Brain microvascular endothelial cell (primary cell): ENCODE data around the gene MYLIP.

ENCODE experiments used
- DNase-seq: peaks from one replicate; pipeline ENCODE4 v3.0.0-alpha.2; 2020
- H3K27ac ChIP-seq: fragments of 250-450 bp; sonication (Bioruptor Pico); 2 replicates; pipeline ENCODE4 v1.5.1; 2020; ENCODE audit warnings: mild to moderate bottlenecking, moderate library complexity
- H3K27me3 ChIP-seq: fragments of 250-450 bp; sonication (Bioruptor Pico); replicated peaks from 2 replicates; pipeline ENCODE4 v1.5.1; 2020; ENCODE audit warnings: mild to moderate bottlenecking
- H3K36me3 ChIP-seq: fragments of 250-450 bp; sonication (Bioruptor Pico); replicated peaks from 2 replicates; pipeline ENCODE4 v1.5.1; 2020; ENCODE audit warnings: mild to moderate bottlenecking
- H3K4me3 ChIP-seq: 2 replicates; pipeline ENCODE4 v1.5.1; 2011; ENCODE audit warnings: low read depth, mild to moderate bottlenecking, control low read depth, low read length, moderate library complexity
- in situ Hi-C: cut with HindIII; loops from 2 replicates; pipeline ENCODE4 v1.10.0; 2017; ENCODE audit warnings: low sequenced_read_pairs, low pct_ligation_motif_present
- TF ChIP-seq, protein P1 (sequence below): IDR thresholded peaks from 2 replicates; pipeline ENCODE4 v1.5.1; 2011; ENCODE audit warnings: low read depth, mild to moderate bottlenecking, moderate library complexity, low read length, control low read depth, inconsistent platforms; ENCODE audit errors: missing control alignments

Gene MYLIP

DNA sequence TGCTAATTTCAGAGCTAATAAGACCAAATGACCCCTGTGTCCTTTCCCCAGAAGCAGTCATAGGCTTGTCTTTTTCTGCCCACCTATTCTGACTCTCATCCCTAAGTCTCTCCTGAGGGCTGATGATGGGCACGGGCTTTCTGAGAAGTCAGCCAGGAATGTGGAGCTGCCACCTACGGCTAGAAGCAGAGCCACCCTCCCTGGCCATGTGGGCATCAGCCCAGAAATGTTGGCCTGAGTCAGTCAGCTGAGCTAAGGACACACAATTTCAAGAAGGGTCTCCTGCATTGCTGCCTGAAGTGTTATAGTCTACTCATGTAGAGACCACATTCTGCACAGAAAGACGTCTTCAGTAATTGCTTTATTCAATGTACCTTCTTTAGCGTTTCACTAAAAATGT lies 17.1 kb downstream of the MYLIP start:
- H3K27me3 ChIP-seq: no peaks in the 10 kb centered on the region
- no peak overlapping the region for H3K4me3 ChIP-seq
- no peak for DNase-seq
- H3K36me3 ChIP-seq: peaks cover 23% of the 10 kb centered on the region
- H3K27ac ChIP-seq: no peak overlapping the region
- in situ Hi-C loops: no loop called here
- TF ChIP-seq, protein P1, sequence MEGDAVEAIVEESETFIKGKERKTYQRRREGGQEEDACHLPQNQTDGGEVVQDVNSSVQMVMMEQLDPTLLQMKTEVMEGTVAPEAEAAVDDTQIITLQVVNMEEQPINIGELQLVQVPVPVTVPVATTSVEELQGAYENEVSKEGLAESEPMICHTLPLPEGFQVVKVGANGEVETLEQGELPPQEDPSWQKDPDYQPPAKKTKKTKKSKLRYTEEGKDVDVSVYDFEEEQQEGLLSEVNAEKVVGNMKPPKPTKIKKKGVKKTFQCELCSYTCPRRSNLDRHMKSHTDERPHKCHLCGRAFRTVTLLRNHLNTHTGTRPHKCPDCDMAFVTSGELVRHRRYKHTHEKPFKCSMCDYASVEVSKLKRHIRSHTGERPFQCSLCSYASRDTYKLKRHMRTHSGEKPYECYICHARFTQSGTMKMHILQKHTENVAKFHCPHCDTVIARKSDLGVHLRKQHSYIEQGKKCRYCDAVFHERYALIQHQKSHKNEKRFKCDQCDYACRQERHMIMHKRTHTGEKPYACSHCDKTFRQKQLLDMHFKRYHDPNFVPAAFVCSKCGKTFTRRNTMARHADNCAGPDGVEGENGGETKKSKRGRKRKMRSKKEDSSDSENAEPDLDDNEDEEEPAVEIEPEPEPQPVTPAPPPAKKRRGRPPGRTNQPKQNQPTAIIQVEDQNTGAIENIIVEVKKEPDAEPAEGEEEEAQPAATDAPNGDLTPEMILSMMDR: no peak

GRCh38 chr6:16146527-16146955 lies 17.7 kb downstream of the MYLIP start:
- Histone ChIP-seq H3K36me3 (peaks cover 23% of the 10 kb centered on the region), H3K4me3 (no peak overlapping the region), H3K27me3 (no peaks in the 10 kb centered on the region), H3K27ac (no peak overlapping the region)
- TF ChIP-seq, protein P1: no peak
- in situ Hi-C loops: no loop called here
- DNase-seq: peak; percentile 72

- TF ChIP-seq, protein P1: no peak
- no peak overlapping the region for H3K4me3 ChIP-seq
- DNase-seq: no peak
- peaks cover 16% of the 10 kb centered on the region for H3K36me3 ChIP-seq
- no peak overlapping the region for H3K27ac ChIP-seq
- H3K27me3 ChIP-seq: no peaks in the 10 kb centered on the region
- in situ Hi-C loops: no loop called here
Observed at GRCh38 chr6:16148498-16148897, 19.6 kb downstream of the MYLIP start.

GRCh38 chr6:16149305-16149704 lies 20.4 kb downstream of the MYLIP start:
- Histone ChIP-seq H3K27me3 (no peaks in the 10 kb centered on the region), H3K27ac (no peak overlapping the region), H3K4me3 (no peak overlapping the region), H3K36me3 (peaks cover 12% of the 10 kb centered on the region)
- in situ Hi-C loops: no loop called here
- TF ChIP-seq, protein P1: no peak
- no peak for DNase-seq

DNA sequence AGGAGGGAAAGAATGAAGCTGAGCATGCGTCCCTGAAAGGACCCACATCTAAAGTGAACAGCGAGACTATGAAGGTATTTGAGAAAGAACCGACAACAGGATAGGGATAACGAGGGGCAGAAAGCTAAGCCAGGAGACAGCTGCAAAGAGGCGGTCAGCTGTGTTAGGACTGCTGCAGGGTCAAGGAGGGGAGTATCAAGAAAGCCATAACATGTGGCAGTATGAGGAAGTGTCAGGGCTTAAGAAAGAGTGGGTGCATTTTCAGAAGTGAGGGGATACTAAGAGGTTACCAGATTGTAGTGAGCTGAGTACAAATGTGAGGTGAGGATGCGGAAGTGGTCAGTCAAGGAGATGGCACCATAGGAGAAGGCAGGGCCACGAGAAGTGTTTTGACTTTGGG lies 21.2 kb downstream of the MYLIP start:
- Histone ChIP-seq H3K4me3 (no peak overlapping the region), H3K27ac (no peak overlapping the region), H3K27me3 (no peaks in the 10 kb centered on the region), H3K36me3 (peaks cover 5% of the 10 kb centered on the region)
- DNase-seq: no peak
- TF ChIP-seq, protein P1: no peak
- in situ Hi-C loops: no loop called here

- in situ Hi-C loops: no loop called here
- H3K27ac ChIP-seq: no peak overlapping the region
- TF ChIP-seq, protein P1: no peak
- H3K27me3 ChIP-seq: no peaks in the 10 kb centered on the region
- DNase-seq: no peak
- H3K4me3 ChIP-seq: no peak overlapping the region
- H3K36me3 ChIP-seq: no peaks in the 10 kb centered on the region
Observed at GRCh38 chr6:16153211-16153820, 24.4 kb downstream of the MYLIP start.
